HCT116 (cell line): Measurements from ENCODE around the gene SLC5A1. TPM values are rescaled to one million over a fixed set of nuclear protein-coding genes. Genes with fewer than 3 reads are reported as not detected.

Experiments
- ATAC-seq: fragments of 200-7000 bp; cut with Tn5 transposase; 2 replicates; pipeline ENCODE4 v1.9.1; 2020; ENCODE audit warnings: mild to moderate bottlenecking, moderate library complexity
- BruUV-seq: library from RNA; stranded (reverse); fragments of 400-500 nt; replicated peaks from 2 replicates; lab custom pipeline; 2021; lab: Mats Ljungman, UMichigan
- CTCF ChIA-PET: fragments of 300-600 bp; sonication (Branson Sonifier 250); formaldehyde crosslinking; loops from one replicate; lab custom pipeline; 2021; ENCODE audit warnings: antibody characterized with exemption; lab: Charles Lee
- POLR2A ChIA-PET: fragments of 300-600, 350-600 bp; sonication (Branson Sonifier 250); formaldehyde crosslinking; loops from one replicate; lab custom pipeline; 2021; ENCODE audit warnings: antibody characterized with exemption; lab: Charles Lee
- RAD21 ChIA-PET, 2 experiments: fragments of 300-600 bp; sonication (Branson Sonifier 250); formaldehyde crosslinking; loops; one replicate each; lab custom pipeline; 2023; ENCODE audit warnings: low total read pairs in 2 of 2; ENCODE audit not compliant: uncharacterized antibody in 2 of 2, unreplicated experiment in 2 of 2, low non-redundant PET in 1 of 2; lab: Charles Lee
- DNase-seq: peaks from one replicate; pipeline ENCODE4 v3.0.0-alpha.2; 2010; ENCODE audit warnings: low read depth, low spot score
- H2AFZ ChIP-seq: fragments of 200-600 bp; shearing (Covaris generic), sonication (generic); 2 replicates; pipeline ENCODE4 v1.6.1; 2017; ENCODE audit warnings: low read depth, mixed run types, mixed read lengths, antibody characterized with exemption, low read length; ENCODE audit not compliant: poor library complexity, severe bottlenecking
- H3K27ac ChIP-seq: 2 replicates; pipeline ENCODE4 v1.5.1; 2012; ENCODE audit warnings: low read depth, low read length
- H3K27me3 ChIP-seq: fragments of 200-600 bp; sonication (generic); 2 replicates; pipeline ENCODE4 v1.6.1; 2016; ENCODE audit warnings: mixed run types, low read length, mixed read lengths; ENCODE audit not compliant: insufficient read depth
- H3K36me3 ChIP-seq, 2 experiments: fragments of 200-500 bp in 1 of 2; fragments of 200-600 bp in 1 of 2; sonication (Bioruptor generic) in 1 of 2; sonication (generic) in 1 of 2; 2 replicates each; pipeline versions ENCODE4 v1.5.1 to v1.6.1; 2014 to 2016; ENCODE audit warnings: low read length in 2 of 2, inconsistent platforms in 1 of 2, mixed read lengths in 1 of 2, mixed run types in 1 of 2; ENCODE audit not compliant: insufficient read depth in 2 of 2, control insufficient read depth in 1 of 2
- H3K4me1 ChIP-seq, 2 experiments: fragments of 200-600 bp in 1 of 2; sonication (generic) in 1 of 2; 2 replicates each; pipeline versions ENCODE4 v1.5.1 to v1.6.1; 2012 to 2017; ENCODE audit warnings: low read length in 2 of 2, inconsistent platforms in 1 of 2, mild to moderate bottlenecking in 1 of 2, mixed read lengths in 1 of 2, mixed run types in 1 of 2, moderate library complexity in 1 of 2; ENCODE audit not compliant: insufficient read depth in 2 of 2, control insufficient read depth in 1 of 2
- H3K4me2 ChIP-seq: fragments of 200-600 bp; sonication (generic); 2 replicates; pipeline ENCODE4 v1.6.1; 2017; ENCODE audit warnings: mixed run types, low read length, mixed read lengths
- H3K4me3 ChIP-seq, 2 experiments: fragments of 200-600 bp in 1 of 2; sonication (generic) in 1 of 2; replicated peaks in 1 of 2; 2 replicates each; pipeline ENCODE4 v1.5.1; 2011 to 2016; ENCODE audit warnings: low read length in 2 of 2, control low read depth in 1 of 2, low read depth in 1 of 2, mild to moderate bottlenecking in 1 of 2, mixed read lengths in 1 of 2, mixed run types in 1 of 2
- H3K79me2 ChIP-seq: fragments of 200-600 bp; sonication (generic); 2 replicates; pipeline ENCODE4 v1.6.1; 2017; ENCODE audit warnings: mild to moderate bottlenecking, mixed run types, low read length, moderate library complexity, mixed read lengths; ENCODE audit not compliant: insufficient read depth
- H3K9ac ChIP-seq: fragments of 200-600 bp; sonication (generic); 2 replicates; pipeline ENCODE4 v1.6.1; 2016; ENCODE audit warnings: low read length, mixed read lengths
- H3K9me2 ChIP-seq: fragments of 200-600 bp; sonication (generic), shearing (Covaris generic); 2 replicates; pipeline ENCODE4 v1.6.1; 2017; ENCODE audit warnings: mixed run types, mild to moderate bottlenecking, moderate library complexity; ENCODE audit not compliant: insufficient read depth
- H3K9me3 ChIP-seq, 2 experiments: fragments of 200-500 bp in 1 of 2; fragments of 200-600 bp in 1 of 2; sonication (Bioruptor generic) in 1 of 2; sonication (generic) in 1 of 2; 2 replicates each; pipeline ENCODE4 v1.6.1; 2014 to 2017; ENCODE audit warnings: low read length in 2 of 2, mixed read lengths in 2 of 2, inconsistent platforms in 1 of 2, low read depth in 1 of 2, mild to moderate bottlenecking in 1 of 2, mixed run types in 1 of 2, moderate library complexity in 1 of 2; ENCODE audit not compliant: control insufficient read depth in 1 of 2, insufficient read depth in 1 of 2
- H4K20me1 ChIP-seq: fragments of 200-600 bp; sonication (generic), shearing (Covaris generic); 2 replicates; pipeline ENCODE4 v1.6.1; 2017; ENCODE audit warnings: mixed run types, mild to moderate bottlenecking, moderate library complexity; ENCODE audit not compliant: insufficient read depth
- CBX3 ChIP-seq: IDR thresholded peaks from 2 replicates; pipeline ENCODE4 v1.6.1; 2012; ENCODE audit warnings: low read depth
- CEBPB ChIP-seq: IDR thresholded peaks from 2 replicates; pipeline ENCODE4 v1.6.1; 2012; ENCODE audit warnings: low read depth
- EGR1 ChIP-seq: IDR thresholded peaks from 2 replicates; pipeline ENCODE4 v1.6.1; 2012; ENCODE audit warnings: low read depth
- ELF1 ChIP-seq: IDR thresholded peaks from 2 replicates; pipeline ENCODE4 v1.6.1; 2012; ENCODE audit warnings: low read depth, borderline replicate concordance
- EZH2 ChIP-seq: fragments of 200-600 bp; sonication (generic); IDR thresholded peaks from 2 replicates; pipeline ENCODE4 v1.6.1; 2017; ENCODE audit warnings: antibody characterized with exemption, mixed run types
- EZH2phosphoT487 ChIP-seq: fragments of 200-600 bp; IDR thresholded peaks from 2 replicates; pipeline ENCODE4 v1.6.1; 2018; ENCODE audit warnings: antibody characterized with exemption, borderline replicate concordance
- FOSL1 ChIP-seq: IDR thresholded peaks from 2 replicates; pipeline ENCODE4 v1.6.1; 2012; ENCODE audit warnings: low read depth
- JUND ChIP-seq: IDR thresholded peaks from 2 replicates; pipeline ENCODE4 v1.6.1; 2012
- POLR2A ChIP-seq: IDR thresholded peaks from 2 replicates; pipeline ENCODE4 v1.7.0; 2011; ENCODE audit warnings: borderline replicate concordance; ENCODE audit not compliant: insufficient read depth, insufficient read length; ENCODE audit errors: extremely low read depth
- POLR2AphosphoS5 ChIP-seq: IDR thresholded peaks from 2 replicates; pipeline ENCODE4 v1.6.1; 2011; ENCODE audit warnings: mild to moderate bottlenecking, low read depth, low read length, moderate library complexity
- RAD21 ChIP-seq: IDR thresholded peaks from 2 replicates; pipeline ENCODE4 v1.6.1; 2012; ENCODE audit warnings: low read depth, mild to moderate bottlenecking
- SP1 ChIP-seq: IDR thresholded peaks from 2 replicates; pipeline ENCODE4 v1.6.1; 2012; ENCODE audit warnings: low read depth
- TCF7L2 ChIP-seq: IDR thresholded peaks from 2 replicates; pipeline ENCODE4 v1.7.0; 2011; ENCODE audit warnings: borderline replicate concordance, inconsistent platforms; ENCODE audit not compliant: insufficient read depth, insufficient read length; ENCODE audit errors: extremely low read depth
- YY1 ChIP-seq: IDR thresholded peaks from 2 replicates; pipeline ENCODE4 v1.6.1; 2011; ENCODE audit warnings: low read length, low read depth, moderate library complexity, mild to moderate bottlenecking; ENCODE audit not compliant: insufficient replicate concordance; ENCODE audit errors: extremely low read depth
- ZFX ChIP-seq: fragments of 450-650 bp; IDR thresholded peaks from 2 replicates; pipeline ENCODE4 v1.6.1; 2017
- ZNF274 ChIP-seq: fragments of 200-500 bp; sonication (Bioruptor generic); IDR thresholded peaks from 2 replicates; pipeline ENCODE4 v1.6.1; 2014; ENCODE audit warnings: mild to moderate bottlenecking, low read depth, low read length, inconsistent platforms
- intact Hi-C: fragments of 100-400 bp; cut with micrococcal nuclease; formaldehyde crosslinking; loops from 2 replicates; pipeline ENCODE4 v1.10.0; 2022
- total RNA-seq: library from RNA; stranded (reverse); gene quantifications from one replicate; pipeline ENCODE4 v1.2.1, GENCODE V29; 2021; ENCODE audit not compliant: unreplicated experiment
- TF ChIP-seq, protein P1 (sequence below): IDR thresholded peaks from 2 replicates; pipeline ENCODE4 v1.6.1; 2012
- TF ChIP-seq, protein P2 (sequence below): IDR thresholded peaks from 2 replicates; pipeline ENCODE4 v1.6.1; 2011; ENCODE audit warnings: mild to moderate bottlenecking, low read length, moderate library complexity; ENCODE audit not compliant: insufficient replicate concordance; ENCODE audit errors: extremely low read depth
- TF ChIP-seq, protein P3 (sequence below), 3 experiments: fragments of 200-600 bp in 1 of 3; sonication (generic) in 1 of 3; IDR thresholded peaks in 2 of 3; conservative IDR thresholded peaks in 1 of 3; 2 replicates each; pipeline ENCODE4 v1.5.1; 2012 to 2017; ENCODE audit warnings: low read depth in 2 of 3, low read length in 2 of 3, antibody characterized with exemption in 1 of 3, borderline replicate concordance in 1 of 3, control low read depth in 1 of 3, mild to moderate bottlenecking in 1 of 3, mixed read lengths in 1 of 3, mixed run types in 1 of 3, moderate library complexity in 1 of 3; ENCODE audit not compliant: insufficient read depth in 1 of 3
- TF ChIP-seq, protein P4 (sequence below): IDR thresholded peaks from 2 replicates; pipeline ENCODE4 v1.6.1; 2012

Gene SLC5A1
- total RNA-seq, 1 experiment from 2014 or later, result 0.32 TPM

DNA sequence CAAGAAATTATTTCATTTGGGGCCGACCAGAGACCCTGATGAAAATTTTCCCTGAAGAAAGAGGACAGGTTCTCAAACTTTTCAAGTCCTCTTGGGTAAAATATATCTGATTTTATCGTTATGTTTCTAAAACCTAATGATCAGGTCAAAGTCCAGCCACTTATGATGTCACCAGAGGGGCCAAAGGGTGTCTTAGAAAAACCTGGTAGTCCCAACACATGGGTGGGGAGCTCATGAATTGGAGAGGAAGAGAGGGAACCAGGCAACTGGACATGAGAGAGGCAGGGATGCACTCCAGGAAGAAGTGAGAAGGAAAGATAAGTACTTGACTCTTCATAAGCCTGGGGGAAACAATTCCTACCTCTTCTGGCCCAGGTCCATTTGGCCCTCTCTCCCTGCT is 9.2 kb downstream of the SLC5A1 start:
- Histone ChIP-seq H3K36me3 (no peaks in the 10 kb centered on the region), H3K4me1 (peaks cover 20 to 32% of the 10 kb centered on the region in 2 experiments), H2AFZ (no peak overlapping the region), H3K4me2 (no peak overlapping the region; the same call in 1 of the 2 replicates), H3K4me3 (no peak overlapping the region), H3K79me2 (no peaks in the 10 kb centered on the region), H3K9me3 (no peaks in the 10 kb centered on the region), H3K9me2 (no peaks in the 10 kb centered on the region), H3K9ac (no peak overlapping the region), H3K27ac (no peak overlapping the region), H3K27me3 (no peaks in the 10 kb centered on the region), H4K20me1 (no peaks in the 10 kb centered on the region)
- no TSS peak for BruUV-seq
- POLR2A ChIA-PET, result interaction anchor here (2.1 kb wide), 1 partner anchor 16 kb away, joined by 5 read pairs; no protein-coding TSS in a partner anchor
- DNase-seq, result no peak
- RAD21 ChIA-PET, result no interaction called here
- CTCF ChIA-PET, result interaction anchor here (1.9 kb wide), 1 partner anchor 214 kb away, joined by 6 read pairs; no protein-coding TSS in a partner anchor
- TF ChIP-seq EZH2 (no peak), EZH2phosphoT487 (no peak), FOSL1 (no peak), YY1 (no peak), RAD21 (no peak), TCF7L2 (no peak), SP1 (no peak), POLR2A (no peak), CEBPB (no peak), ELF1 (no peak), POLR2AphosphoS5 (no peak), EGR1 (no peak), JUND (no peak), ZFX (no peak), CBX3 (no peak), ZNF274 (no peak)
- TF ChIP-seq, protein P1, sequence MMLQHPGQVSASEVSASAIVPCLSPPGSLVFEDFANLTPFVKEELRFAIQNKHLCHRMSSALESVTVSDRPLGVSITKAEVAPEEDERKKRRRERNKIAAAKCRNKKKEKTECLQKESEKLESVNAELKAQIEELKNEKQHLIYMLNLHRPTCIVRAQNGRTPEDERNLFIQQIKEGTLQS, result no peak
- TF ChIP-seq, protein P2, sequence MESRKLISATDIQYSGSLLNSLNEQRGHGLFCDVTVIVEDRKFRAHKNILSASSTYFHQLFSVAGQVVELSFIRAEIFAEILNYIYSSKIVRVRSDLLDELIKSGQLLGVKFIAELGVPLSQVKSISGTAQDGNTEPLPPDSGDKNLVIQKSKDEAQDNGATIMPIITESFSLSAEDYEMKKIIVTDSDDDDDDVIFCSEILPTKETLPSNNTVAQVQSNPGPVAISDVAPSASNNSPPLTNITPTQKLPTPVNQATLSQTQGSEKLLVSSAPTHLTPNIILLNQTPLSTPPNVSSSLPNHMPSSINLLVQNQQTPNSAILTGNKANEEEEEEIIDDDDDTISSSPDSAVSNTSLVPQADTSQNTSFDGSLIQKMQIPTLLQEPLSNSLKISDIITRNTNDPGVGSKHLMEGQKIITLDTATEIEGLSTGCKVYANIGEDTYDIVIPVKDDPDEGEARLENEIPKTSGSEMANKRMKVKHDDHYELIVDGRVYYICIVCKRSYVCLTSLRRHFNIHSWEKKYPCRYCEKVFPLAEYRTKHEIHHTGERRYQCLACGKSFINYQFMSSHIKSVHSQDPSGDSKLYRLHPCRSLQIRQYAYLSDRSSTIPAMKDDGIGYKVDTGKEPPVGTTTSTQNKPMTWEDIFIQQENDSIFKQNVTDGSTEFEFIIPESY, result no peak
- TF ChIP-seq, protein P3, sequence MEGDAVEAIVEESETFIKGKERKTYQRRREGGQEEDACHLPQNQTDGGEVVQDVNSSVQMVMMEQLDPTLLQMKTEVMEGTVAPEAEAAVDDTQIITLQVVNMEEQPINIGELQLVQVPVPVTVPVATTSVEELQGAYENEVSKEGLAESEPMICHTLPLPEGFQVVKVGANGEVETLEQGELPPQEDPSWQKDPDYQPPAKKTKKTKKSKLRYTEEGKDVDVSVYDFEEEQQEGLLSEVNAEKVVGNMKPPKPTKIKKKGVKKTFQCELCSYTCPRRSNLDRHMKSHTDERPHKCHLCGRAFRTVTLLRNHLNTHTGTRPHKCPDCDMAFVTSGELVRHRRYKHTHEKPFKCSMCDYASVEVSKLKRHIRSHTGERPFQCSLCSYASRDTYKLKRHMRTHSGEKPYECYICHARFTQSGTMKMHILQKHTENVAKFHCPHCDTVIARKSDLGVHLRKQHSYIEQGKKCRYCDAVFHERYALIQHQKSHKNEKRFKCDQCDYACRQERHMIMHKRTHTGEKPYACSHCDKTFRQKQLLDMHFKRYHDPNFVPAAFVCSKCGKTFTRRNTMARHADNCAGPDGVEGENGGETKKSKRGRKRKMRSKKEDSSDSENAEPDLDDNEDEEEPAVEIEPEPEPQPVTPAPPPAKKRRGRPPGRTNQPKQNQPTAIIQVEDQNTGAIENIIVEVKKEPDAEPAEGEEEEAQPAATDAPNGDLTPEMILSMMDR (IDR thresholded peaks at IDR 0.05 in 2 of 3, conservative IDR thresholded peaks at IDR 0.05 in 1 of 3; ENCODE audit: borderline replicate concordance in 1 of 3, insufficient read depth in 1 of 3, low read depth in 2 of 3, low read length in 2 of 3), result no peak
- TF ChIP-seq, protein P4, sequence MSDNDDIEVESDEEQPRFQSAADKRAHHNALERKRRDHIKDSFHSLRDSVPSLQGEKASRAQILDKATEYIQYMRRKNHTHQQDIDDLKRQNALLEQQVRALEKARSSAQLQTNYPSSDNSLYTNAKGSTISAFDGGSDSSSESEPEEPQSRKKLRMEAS, result no peak
- ATAC-seq, result no peak
- intact Hi-C loops, result loop anchor here (10.0 kb wide), 1 partner anchor 387 kb away; the partner anchor contains the start of gene PISD
